Fibroblast of villous mesenchyme (primary cell): ENCODE data around the gene AGAP3. TPM values are rescaled to one million over a fixed set of nuclear protein-coding genes. Genes with fewer than 3 reads are reported as not detected.

Experiments
- DNase-seq: peaks from one replicate; pipeline ENCODE4 v3.0.0-alpha.2; 2010; ENCODE audit warnings: low read depth
- H3K4me3 ChIP-seq: 2 replicates; pipeline ENCODE4 v1.5.1; 2011; ENCODE audit warnings: low read depth, mild to moderate bottlenecking, low read length
- total RNA-seq: library from RNA; depleted of rRNA; stranded (reverse); fragments of >200 nt; gene quantifications from 2 replicates; pipeline ENCODE4 v1.2.3, GENCODE V29; 2012
- TF ChIP-seq, protein P1 (sequence below): IDR thresholded peaks from 2 replicates; pipeline ENCODE4 v1.5.1; 2012; ENCODE audit warnings: low read depth, mild to moderate bottlenecking, low read length; ENCODE audit not compliant: insufficient read depth

The AGAP3 gene
- total RNA-seq, 1 donor = 59.2 TPM

DNA sequence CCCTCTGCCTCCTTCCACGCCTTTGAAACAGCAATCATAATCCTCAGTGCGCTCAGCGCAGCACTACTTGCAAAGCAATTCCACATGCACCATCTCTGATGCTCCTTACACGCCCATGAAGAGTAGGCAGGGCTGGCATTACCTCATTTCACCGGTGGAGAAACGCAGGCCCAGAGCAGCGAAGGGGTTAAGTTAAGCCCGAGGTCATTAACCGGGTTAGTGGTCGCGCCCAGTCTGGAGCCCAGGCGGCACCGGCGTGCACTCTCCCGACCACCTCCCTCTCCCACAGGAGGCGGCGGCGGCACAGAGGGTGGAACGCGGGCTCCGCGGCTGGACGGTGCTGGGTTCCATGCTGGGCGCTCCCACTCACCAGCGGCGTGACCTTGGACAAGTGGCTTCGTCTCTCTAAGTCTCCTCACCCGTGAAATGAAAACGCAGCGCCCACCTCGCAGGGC is 6.2 kb upstream of the AGAP3 start:
- TF ChIP-seq, protein P1, sequence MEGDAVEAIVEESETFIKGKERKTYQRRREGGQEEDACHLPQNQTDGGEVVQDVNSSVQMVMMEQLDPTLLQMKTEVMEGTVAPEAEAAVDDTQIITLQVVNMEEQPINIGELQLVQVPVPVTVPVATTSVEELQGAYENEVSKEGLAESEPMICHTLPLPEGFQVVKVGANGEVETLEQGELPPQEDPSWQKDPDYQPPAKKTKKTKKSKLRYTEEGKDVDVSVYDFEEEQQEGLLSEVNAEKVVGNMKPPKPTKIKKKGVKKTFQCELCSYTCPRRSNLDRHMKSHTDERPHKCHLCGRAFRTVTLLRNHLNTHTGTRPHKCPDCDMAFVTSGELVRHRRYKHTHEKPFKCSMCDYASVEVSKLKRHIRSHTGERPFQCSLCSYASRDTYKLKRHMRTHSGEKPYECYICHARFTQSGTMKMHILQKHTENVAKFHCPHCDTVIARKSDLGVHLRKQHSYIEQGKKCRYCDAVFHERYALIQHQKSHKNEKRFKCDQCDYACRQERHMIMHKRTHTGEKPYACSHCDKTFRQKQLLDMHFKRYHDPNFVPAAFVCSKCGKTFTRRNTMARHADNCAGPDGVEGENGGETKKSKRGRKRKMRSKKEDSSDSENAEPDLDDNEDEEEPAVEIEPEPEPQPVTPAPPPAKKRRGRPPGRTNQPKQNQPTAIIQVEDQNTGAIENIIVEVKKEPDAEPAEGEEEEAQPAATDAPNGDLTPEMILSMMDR = no peak

DNA sequence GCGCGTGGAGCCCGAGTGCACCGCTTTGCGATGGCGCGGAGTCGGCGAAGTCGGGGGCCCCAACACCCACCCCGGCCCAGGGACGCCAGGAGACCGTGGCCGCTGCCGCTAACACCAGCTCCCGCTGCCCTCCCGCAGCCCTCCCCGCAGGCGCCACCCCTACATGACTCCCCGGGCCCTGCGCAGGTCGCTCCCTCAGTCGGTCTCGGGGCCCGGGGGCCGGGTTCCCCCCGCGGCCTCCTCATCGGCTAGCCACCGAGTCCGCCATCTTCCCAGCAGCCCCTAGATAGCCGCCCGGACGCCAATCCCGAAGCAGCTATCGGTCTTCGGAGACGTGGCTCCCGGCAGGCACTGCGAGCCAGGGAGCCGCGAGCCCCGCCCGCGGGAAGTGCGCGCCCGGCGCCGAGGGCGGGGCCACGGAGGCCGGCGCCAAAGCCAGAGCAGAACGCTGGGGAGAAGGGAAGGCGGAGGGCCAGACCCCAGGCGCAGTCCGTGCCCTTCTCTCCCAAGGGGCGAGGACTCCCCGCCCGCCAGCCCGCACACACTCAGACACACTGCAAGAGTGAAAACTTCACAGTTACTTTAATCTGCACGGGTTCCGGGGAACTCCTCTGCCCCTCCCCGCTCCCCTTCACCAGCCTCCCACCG is 5.6 kb upstream of the AGAP3 start, which contains the start of gene FASTK:
TSS of gene FASTK (minus strand) at position 288 of the 648 bp plus-strand sequence. CDS start at position 245, 43 bp downstream.
- peak; percentile 93 for DNase-seq
- TF ChIP-seq, protein P1 = no peak

More for the DNA sequence above, 6.2 kb upstream of the AGAP3 start:
- peak overlapping the region; percentile 88 for H3K4me3 ChIP-seq
- DNase-seq = peak; percentile 46

DNA sequence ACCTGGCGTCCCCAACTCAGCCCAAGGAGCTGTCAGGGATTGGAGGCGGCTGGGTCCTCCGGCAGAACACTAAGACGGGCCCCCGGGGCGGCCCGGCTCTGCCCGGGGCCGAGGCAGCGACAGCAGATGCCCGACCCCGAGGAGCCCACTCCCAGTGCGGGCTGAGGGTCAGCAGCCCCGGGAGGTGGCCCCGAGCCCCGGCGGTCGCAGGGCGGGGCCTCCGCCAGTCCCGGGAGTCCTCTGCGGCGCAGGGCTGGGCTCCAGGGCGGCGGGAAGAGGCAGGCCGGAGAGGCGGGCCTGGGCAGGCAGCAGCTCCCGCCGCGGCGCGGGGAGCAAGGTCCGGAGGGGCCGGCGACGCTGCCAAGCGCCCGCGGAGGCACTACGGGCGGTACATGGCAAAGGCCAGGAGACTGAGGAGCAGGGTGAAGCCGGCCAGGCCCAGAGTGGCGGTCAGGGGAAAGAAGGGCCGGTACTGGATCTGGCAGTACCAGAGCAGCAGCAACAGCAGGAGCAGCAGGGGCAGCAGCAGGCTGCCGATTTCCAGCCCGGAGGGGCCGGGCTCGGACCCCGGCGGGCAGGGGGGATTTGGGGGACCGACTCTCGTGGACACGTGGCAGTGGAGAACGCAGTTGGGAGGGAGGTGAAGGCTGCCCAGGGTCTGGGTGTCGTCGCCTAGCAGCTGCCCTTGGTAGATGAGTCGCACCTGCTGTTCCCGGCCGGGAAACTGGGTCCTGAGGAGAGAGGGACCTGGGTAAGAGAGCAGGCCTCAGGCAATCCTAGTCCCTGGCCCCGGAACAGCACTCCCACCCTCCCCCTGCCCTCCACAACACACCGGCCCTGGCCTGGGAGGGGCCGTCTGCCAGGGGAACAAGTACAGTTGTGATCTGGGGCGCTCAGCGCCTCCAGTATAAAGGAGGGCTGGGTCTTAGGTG is 4.8 kb upstream of the AGAP3 start:
- TF ChIP-seq, protein P1 = no peak
- peak overlapping the region; percentile 72 for H3K4me3 ChIP-seq
- DNase-seq = peak; percentile 37

More for the DNA sequence above, 5.6 kb upstream of the AGAP3 start, which contains the start of gene FASTK:
- peak within 1 kb of the TSS; percentile 88 for H3K4me3 ChIP-seq

DNA sequence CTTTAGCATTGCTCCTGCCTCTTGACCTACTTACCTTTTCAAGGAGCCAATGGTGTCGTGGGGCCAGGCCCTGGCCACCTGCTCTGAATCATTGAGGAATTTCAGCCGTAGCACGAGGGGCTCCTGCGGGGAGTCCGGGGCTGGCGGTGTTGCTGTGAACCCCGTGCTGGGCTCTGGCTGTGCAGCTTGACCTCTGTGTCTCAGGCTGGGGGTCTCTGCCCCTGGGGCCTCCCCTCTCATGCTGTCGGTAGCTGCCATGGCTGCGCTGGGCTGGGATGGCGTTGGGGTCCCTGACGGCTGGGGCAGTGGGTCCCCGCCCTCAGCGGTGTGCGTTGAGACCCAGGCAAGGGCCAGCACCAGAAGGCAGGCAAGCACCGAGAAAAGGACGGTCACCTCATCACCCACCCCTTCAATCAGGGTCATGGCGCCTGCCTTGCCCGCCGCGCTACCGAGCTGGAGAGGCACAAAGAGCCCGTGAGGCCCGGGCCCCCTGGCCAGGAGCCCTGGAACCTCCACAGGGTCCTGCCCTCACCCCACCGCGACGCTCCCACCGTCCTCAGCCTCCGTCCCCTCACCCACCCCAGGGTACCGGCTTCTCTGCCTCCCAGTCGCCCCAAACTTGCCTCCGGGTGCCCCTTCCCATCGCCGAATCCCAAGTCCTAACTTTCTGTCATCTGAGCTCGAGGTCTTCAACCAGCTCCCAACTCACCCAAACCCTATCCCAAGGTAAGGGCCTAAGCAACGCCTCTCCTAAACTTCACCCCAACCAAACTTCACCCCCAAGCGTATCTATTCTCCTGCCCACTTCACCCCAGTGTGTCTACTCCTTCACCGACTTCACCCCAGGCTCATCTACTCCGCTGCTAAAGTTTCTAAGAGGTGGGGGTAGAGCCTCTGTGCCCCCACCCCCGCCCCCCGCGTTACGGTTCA is 3.9 kb upstream of the AGAP3 start:
- H3K4me3 ChIP-seq = peak overlapping the region; percentile 72
- TF ChIP-seq, protein P1 = no peak
- DNase-seq = no peak

DNA sequence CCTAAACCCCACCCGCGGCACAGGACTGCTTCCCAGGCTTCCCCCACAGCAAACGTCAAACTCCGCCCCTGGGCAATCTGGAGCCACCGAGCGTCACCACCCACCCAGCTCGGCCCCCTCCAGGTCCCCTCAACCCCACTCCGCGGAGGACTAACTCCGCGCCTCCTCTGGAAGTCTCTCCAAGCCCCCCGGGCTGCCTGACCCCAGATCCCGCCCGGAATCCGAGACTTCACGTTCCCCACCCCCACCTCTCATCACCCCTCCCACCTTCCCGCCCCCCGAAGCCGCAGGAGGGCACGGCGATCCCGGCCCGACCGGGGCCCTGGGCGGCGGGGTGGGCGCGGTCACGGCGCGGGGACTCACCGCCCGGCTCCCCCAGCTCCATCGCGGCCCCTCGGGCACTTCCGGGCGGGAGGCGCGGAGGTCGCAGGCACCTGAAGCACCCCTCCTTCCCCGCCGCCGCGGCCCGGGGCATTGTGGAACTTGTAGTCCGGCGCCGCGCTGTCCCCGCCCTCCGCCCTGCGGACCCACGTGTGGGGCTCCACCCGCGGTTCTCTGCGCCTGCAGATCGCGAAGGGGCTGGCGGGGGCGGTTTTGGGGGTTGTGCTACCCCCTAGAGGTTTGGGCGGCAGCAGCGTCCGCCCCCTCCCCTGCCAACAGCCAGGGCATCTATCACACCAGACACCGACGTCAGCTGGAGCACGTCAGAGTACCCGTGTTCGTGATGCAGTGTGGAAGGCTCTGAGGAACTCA is 3.0 kb upstream of the AGAP3 start, which contains the start of gene TMUB1:
TSS of gene TMUB1 (minus strand) at position 423 of the 753 bp plus-strand sequence. CDS start 930 bp downstream, outside the sequence.
- H3K4me3 ChIP-seq = peak within 1 kb of the TSS; percentile 72
- TF ChIP-seq, protein P1 = no peak
- DNase-seq = peak; percentile 62

DNA sequence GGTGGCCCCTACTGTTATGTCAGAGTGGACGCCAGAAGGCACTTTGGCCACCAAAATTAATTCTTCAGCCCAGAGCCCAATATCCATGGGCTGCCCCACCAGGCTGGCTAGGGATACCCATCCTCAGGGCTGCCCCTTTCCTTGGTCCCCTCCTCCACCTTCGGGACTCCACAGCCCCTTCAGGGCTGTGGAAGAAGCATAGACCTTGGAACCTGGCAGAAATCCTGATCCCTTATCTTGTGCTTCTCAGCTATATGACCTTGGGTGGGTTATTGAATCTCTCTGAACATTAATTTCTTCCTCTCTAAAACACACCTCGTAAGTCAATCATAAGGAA is 2.5 kb upstream of the AGAP3 start:
- DNase-seq = no peak
- TF ChIP-seq, protein P1 = no peak
- peak overlapping the region; percentile 72 for H3K4me3 ChIP-seq
